DOHH2 (cell line): ENCODE measurements around the gene ANAPC2.
A peak's percentile ranks its signal among the peaks of the same experiment; 100 is the strongest.

ENCODE experiments used
- H3F3A ChIP-seq: fragments of 200-600 bp; sonication (generic), shearing (Covaris generic); 2 replicates; pipeline ENCODE4 v1.6.0; 2016; ENCODE audit warnings: antibody characterized with exemption, mild to moderate bottlenecking; ENCODE audit not compliant: control insufficient read depth, insufficient read depth
- H3K27ac ChIP-seq: fragments of 200-600 bp; sonication (generic); 2 replicates; pipeline ENCODE4 v1.5.1; 2014; ENCODE audit warnings: low read depth, mild to moderate bottlenecking, low read length, moderate library complexity
- H3K27me3 ChIP-seq: fragments of 200-600 bp; sonication (generic); 2 replicates; pipeline ENCODE4 v1.6.1; 2014; ENCODE audit warnings: mild to moderate bottlenecking, low read length, mixed read lengths; ENCODE audit not compliant: control insufficient read depth
- H3K36me3 ChIP-seq: fragments of 200-600 bp; sonication (generic); 2 replicates; pipeline ENCODE4 v1.6.1; 2014; ENCODE audit warnings: mild to moderate bottlenecking, low read length, moderate library complexity, mixed read lengths; ENCODE audit not compliant: control insufficient read depth
- H3K4me1 ChIP-seq: fragments of 200-600 bp; sonication (generic); 2 replicates; pipeline ENCODE4 v1.6.1; 2014; ENCODE audit warnings: mild to moderate bottlenecking, low read length, mixed read lengths; ENCODE audit not compliant: control insufficient read depth
- H3K4me2 ChIP-seq: fragments of 200-600 bp; sonication (generic); 2 replicates; pipeline ENCODE4 v1.6.0; 2014; ENCODE audit warnings: mild to moderate bottlenecking, low read length, moderate library complexity
- H3K4me3 ChIP-seq: fragments of 200-600 bp; sonication (generic); 2 replicates; pipeline ENCODE4 v1.5.1; 2014; ENCODE audit warnings: mild to moderate bottlenecking, low read length, mixed read lengths
- H3K79me2 ChIP-seq: fragments of 200-600 bp; sonication (generic); 2 replicates; pipeline ENCODE4 v1.6.1; 2014; ENCODE audit warnings: mild to moderate bottlenecking, low read length, mixed read lengths; ENCODE audit not compliant: control insufficient read depth
- H3K9me2 ChIP-seq: fragments of 200-600 bp; sonication (generic); replicated peaks from 2 replicates; pipeline ENCODE4 v1.6.1; 2014; ENCODE audit warnings: mild to moderate bottlenecking, low read length, mixed read lengths; ENCODE audit not compliant: control insufficient read depth
- H3K9me3 ChIP-seq: fragments of 200-600 bp; sonication (generic); 2 replicates; pipeline ENCODE4 v1.6.1; 2014; ENCODE audit warnings: antibody characterized with exemption, low read length, mixed read lengths; ENCODE audit not compliant: control insufficient read depth, insufficient read depth
- H4K20me1 ChIP-seq: fragments of 200-600 bp; sonication (generic); 2 replicates; pipeline ENCODE4 v1.6.0; 2014; ENCODE audit warnings: low read depth, mild to moderate bottlenecking, antibody characterized with exemption, low read length, moderate library complexity; ENCODE audit not compliant: control insufficient read depth, insufficient read depth
- CTCF ChIP-seq: fragments of 200-600 bp; sonication (generic); IDR thresholded peaks from one replicate; pipeline ENCODE4 v1.5.1; 2014; ENCODE audit warnings: antibody characterized with exemption, mild to moderate bottlenecking, low read depth, low read length; ENCODE audit not compliant: poor library complexity, severe bottlenecking
- EZH2phosphoT487 ChIP-seq: fragments of 200-600 bp; sonication (generic); IDR thresholded peaks from 2 replicates; pipeline ENCODE4 v1.6.1; 2017; ENCODE audit warnings: borderline replicate concordance, mild to moderate bottlenecking, antibody characterized with exemption, low read length, moderate library complexity, mixed read lengths

Gene ANAPC2

GRCh38 chr9:137190315-137190856 is 2.0 kb upstream of the ANAPC2 start:
- Histone ChIP-seq H3K79me2 (peaks cover 54% of the 10 kb centered on the region), H3K4me2 (peak overlapping the region; percentile 72), H3K4me1 (peaks cover 29% of the 10 kb centered on the region), H3K27ac (no peak overlapping the region), H3K27me3 (no peaks in the 10 kb centered on the region), H3K9me3 (no peaks in the 10 kb centered on the region), H3K9me2 (no peaks in the 10 kb centered on the region), H3K36me3 (peaks cover 44% of the 10 kb centered on the region), H3F3A (no peaks in the 10 kb centered on the region), H3K4me3 (peak overlapping the region; percentile 95), H4K20me1 (no peaks in the 10 kb centered on the region)
- TF ChIP-seq EZH2phosphoT487, result no peak
- TF ChIP-seq CTCF, result no peak

- H3K79me2 ChIP-seq, result peaks cover 59% of the 10 kb centered on the region
- no peaks in the 10 kb centered on the region for H4K20me1 ChIP-seq
- peaks cover 29% of the 10 kb centered on the region for H3K4me1 ChIP-seq
- peaks cover 49% of the 10 kb centered on the region for H3K36me3 ChIP-seq
- H3K4me3 ChIP-seq, result peak overlapping the region; percentile 95
- TF ChIP-seq CTCF (no peak), EZH2phosphoT487 (no peak)
- H3K27ac ChIP-seq, result peak overlapping the region; percentile 83
- H3F3A ChIP-seq, result no peaks in the 10 kb centered on the region
- H3K9me3 ChIP-seq, result no peaks in the 10 kb centered on the region
- no peaks in the 10 kb centered on the region for H3K27me3 ChIP-seq
- H3K4me2 ChIP-seq, result peak overlapping the region; percentile 72
- no peaks in the 10 kb centered on the region for H3K9me2 ChIP-seq
Observed at GRCh38 chr9:137189297-137190295, 1.2 kb upstream of the ANAPC2 start.

- Histone ChIP-seq H3K4me2 (peak overlapping the region; percentile 72), H3K4me3 (peak overlapping the region; percentile 95), H4K20me1 (no peaks in the 10 kb centered on the region), H3K36me3 (peaks cover 58% of the 10 kb centered on the region), H3K4me1 (peaks cover 29% of the 10 kb centered on the region), H3K27ac (peak overlapping the region; percentile 83; the same call in 1 of the 2 replicates), H3K9me3 (no peaks in the 10 kb centered on the region), H3K79me2 (peaks cover 59% of the 10 kb centered on the region), H3F3A (no peaks in the 10 kb centered on the region), H3K27me3 (no peaks in the 10 kb centered on the region), H3K9me2 (no peaks in the 10 kb centered on the region)
- no peak for TF ChIP-seq CTCF
- TF ChIP-seq EZH2phosphoT487, result no peak
Observed at GRCh38 chr9:137188086-137188489, 272 bp downstream of the ANAPC2 start.
